ENCODE results near the gene CNST. TPM values are rescaled to one million over a fixed set of nuclear protein-coding genes. Genes with fewer than 3 reads are reported as not detected.

CNST gene
- total and polyA plus RNA-seq, 2 of the 13 experiments (the other 11 are each of a cell fraction or from before 2014, with no cell fraction given) = 6.3 to 12.4 TPM

GRCh38 chr1:246681900-246682895 lies 115.9 kb downstream of the CNST start (continued):
- no peak for TF ChIP-seq GLMP (CRISPR knock-in tag; IDR thresholded peaks at IDR 0.05; ENCODE audit: borderline replicate concordance)
- no peak for TF ChIP-seq AGO1 (IDR thresholded peaks at IDR 0.05; ENCODE audit: low read depth, low read length, poor library complexity, severe bottlenecking)
- no peak for TF ChIP-seq GTF3A (CRISPR knock-in tag; conservative IDR thresholded peaks at IDR 0.05)
- no peak for TF ChIP-seq NFYB (CRISPR knock-in tag; IDR thresholded peaks at IDR 0.05)
- no peak for TF ChIP-seq KIAA2018 (CRISPR knock-in tag; IDR thresholded peaks at IDR 0.05; ENCODE audit: borderline replicate concordance)

All from HepG2 (cell line).